Type B pancreatic cell (in vitro differentiated cells): ENCODE results near the gene EIF3L. TPM values are rescaled to one million over a fixed set of nuclear protein-coding genes. Genes with fewer than 3 reads are reported as not detected.
A peak's percentile ranks its signal among the peaks of the same experiment; 100 is the strongest.

Source experiments
- DNase-seq: peaks from one replicate; pipeline ENCODE4 v3.0.0; 2021; ENCODE audit warnings: mixed read lengths; ENCODE audit not compliant: unreplicated experiment; ENCODE audit errors: extremely low spot score
- H3K27ac Mint-ChIP-seq: 2 replicates; pipeline ENCODE4 v1.8.0; 2021; ENCODE audit warnings: mild to moderate bottlenecking, mixed read lengths
- H3K27me3 Mint-ChIP-seq: 2 replicates; pipeline ENCODE4 v1.8.0; 2021; ENCODE audit warnings: mixed read lengths
- H3K36me3 Mint-ChIP-seq: 2 replicates; pipeline ENCODE4 v1.8.0; 2021; ENCODE audit warnings: mixed read lengths
- H3K4me1 Mint-ChIP-seq: one replicate; pipeline ENCODE4 v1.8.0; 2021; ENCODE audit warnings: mixed read lengths; ENCODE audit not compliant: unreplicated experiment
- H3K4me3 Mint-ChIP-seq: 2 replicates; pipeline ENCODE4 v1.8.0; 2021; ENCODE audit warnings: mild to moderate bottlenecking, mixed read lengths
- H3K9me3 Mint-ChIP-seq: 2 replicates; pipeline ENCODE4 v1.8.0; 2021; ENCODE audit warnings: mixed read lengths
- microRNA-seq: library from miRNA; unstranded; fragments of <30 nt; microRNA quantifications from one replicate; pipeline ENCODE4, GENCODE V29; 2020
- total RNA-seq: library from RNA; stranded (reverse); gene quantifications from 2 replicates; pipeline ENCODE4 v1.2.1, GENCODE V29; 2021; ENCODE audit warnings: low replicate concordance
- TF ChIP-seq, protein P1 (sequence below): fragments of 200-600 bp; sonication (generic); conservative IDR thresholded peaks from 2 replicates; pipeline ENCODE4 v1.5.0; 2021; ENCODE audit warnings: antibody characterized with exemption, mild to moderate bottlenecking

Gene EIF3L
- total RNA-seq, 1 donor from 2014 or later = 740 TPM

DNA sequence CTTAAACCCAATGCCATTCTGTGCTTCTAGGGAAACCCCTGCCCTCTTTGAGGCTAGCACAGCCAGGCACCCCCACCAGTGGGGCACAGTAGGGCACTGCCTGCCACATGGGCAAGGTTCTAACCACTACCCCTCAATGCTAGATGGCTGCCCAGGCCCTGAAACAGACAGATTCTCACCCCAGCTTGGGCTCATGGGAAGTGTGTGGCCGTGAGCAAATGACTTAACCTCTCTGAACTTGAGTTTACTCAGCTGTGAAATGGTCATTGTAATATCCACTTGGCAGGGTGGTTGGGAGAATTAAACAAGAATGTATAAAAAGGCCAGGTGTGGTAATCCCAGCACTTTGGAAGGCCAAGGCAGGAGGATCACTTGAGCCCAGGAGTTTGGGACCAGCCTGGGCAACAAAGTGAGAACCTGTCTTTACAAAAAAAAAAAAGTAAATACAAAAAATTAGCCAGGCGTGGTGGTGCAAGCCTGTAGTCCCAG is 81.8 kb downstream of the EIF3L start:
- H3K36me3 Mint-ChIP-seq = peaks cover 4% of the 10 kb centered on the region

DNA sequence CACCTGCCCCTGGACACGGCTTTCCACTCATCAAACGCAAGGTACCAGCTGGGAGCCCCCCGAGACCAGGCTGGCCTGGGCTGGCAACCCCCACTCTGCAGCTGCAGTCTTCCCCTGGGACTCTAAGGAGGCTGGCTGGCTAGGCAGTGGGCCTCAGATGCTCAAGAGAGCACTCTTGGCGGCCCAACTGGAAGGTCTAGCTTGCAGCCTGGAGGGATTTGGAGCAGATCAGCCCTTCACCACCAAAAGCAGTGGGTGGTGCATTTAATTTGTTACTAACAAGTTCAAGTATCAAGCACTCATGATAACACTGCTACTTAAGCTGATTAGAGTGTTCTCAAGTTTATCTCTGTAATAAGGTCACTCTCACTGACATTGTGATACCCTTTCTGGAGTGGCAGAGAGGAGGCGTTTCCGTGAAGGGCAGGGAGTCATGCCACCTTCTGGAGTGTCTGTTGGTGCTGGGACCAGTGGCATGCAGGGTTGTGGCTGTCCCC is 82.7 kb downstream of the EIF3L start:
- H3K4me3 Mint-ChIP-seq = no peak overlapping the region
- peaks cover 18% of the 10 kb centered on the region for H3K4me1 Mint-ChIP-seq
- H3K9me3 Mint-ChIP-seq = no peaks in the 10 kb centered on the region
- H3K27me3 Mint-ChIP-seq = no peaks in the 10 kb centered on the region
- TF ChIP-seq, protein P1, sequence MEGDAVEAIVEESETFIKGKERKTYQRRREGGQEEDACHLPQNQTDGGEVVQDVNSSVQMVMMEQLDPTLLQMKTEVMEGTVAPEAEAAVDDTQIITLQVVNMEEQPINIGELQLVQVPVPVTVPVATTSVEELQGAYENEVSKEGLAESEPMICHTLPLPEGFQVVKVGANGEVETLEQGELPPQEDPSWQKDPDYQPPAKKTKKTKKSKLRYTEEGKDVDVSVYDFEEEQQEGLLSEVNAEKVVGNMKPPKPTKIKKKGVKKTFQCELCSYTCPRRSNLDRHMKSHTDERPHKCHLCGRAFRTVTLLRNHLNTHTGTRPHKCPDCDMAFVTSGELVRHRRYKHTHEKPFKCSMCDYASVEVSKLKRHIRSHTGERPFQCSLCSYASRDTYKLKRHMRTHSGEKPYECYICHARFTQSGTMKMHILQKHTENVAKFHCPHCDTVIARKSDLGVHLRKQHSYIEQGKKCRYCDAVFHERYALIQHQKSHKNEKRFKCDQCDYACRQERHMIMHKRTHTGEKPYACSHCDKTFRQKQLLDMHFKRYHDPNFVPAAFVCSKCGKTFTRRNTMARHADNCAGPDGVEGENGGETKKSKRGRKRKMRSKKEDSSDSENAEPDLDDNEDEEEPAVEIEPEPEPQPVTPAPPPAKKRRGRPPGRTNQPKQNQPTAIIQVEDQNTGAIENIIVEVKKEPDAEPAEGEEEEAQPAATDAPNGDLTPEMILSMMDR = no peak
- DNase-seq = no peak
- H3K36me3 Mint-ChIP-seq = peaks cover 4% of the 10 kb centered on the region
- no peak overlapping the region for H3K27ac Mint-ChIP-seq

More for the DNA sequence above, 81.8 kb downstream of the EIF3L start:
- Mint-ChIP-seq H3K27me3 (no peaks in the 10 kb centered on the region), H3K9me3 (no peaks in the 10 kb centered on the region), H3K4me3 (no peak overlapping the region), H3K27ac (peak overlapping the region; percentile 26), H3K4me1 (peaks cover 18% of the 10 kb centered on the region)
- TF ChIP-seq, protein P1 = no peak
- DNase-seq = no peak

DNA sequence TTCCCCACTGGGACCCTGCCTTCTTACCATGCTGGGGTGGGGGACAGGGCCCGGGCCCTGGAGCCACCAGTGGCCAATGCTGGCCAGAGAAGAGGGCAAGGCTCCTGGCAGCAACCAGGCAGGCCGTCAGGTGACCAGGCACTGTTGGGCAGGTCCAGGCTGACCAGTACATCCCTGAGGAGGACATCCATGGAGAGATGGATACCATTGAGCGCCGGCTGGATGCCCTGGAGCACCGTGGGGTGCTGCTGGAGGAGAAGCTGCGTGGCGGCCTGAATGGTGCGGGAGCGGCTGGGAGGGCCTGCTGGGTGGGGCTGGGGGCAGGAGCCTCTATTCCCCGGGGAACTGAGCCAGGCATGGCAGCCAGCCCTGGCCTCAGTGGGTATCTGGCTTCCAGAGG is 83.2 kb downstream of the EIF3L start:
- Mint-ChIP-seq H3K4me3 (no peak overlapping the region), H3K9me3 (no peaks in the 10 kb centered on the region), H3K4me1 (peaks cover 18% of the 10 kb centered on the region), H3K27me3 (no peaks in the 10 kb centered on the region), H3K27ac (no peak overlapping the region), H3K36me3 (peaks cover 4% of the 10 kb centered on the region)
- DNase-seq = no peak
- TF ChIP-seq, protein P1 = no peak

DNA sequence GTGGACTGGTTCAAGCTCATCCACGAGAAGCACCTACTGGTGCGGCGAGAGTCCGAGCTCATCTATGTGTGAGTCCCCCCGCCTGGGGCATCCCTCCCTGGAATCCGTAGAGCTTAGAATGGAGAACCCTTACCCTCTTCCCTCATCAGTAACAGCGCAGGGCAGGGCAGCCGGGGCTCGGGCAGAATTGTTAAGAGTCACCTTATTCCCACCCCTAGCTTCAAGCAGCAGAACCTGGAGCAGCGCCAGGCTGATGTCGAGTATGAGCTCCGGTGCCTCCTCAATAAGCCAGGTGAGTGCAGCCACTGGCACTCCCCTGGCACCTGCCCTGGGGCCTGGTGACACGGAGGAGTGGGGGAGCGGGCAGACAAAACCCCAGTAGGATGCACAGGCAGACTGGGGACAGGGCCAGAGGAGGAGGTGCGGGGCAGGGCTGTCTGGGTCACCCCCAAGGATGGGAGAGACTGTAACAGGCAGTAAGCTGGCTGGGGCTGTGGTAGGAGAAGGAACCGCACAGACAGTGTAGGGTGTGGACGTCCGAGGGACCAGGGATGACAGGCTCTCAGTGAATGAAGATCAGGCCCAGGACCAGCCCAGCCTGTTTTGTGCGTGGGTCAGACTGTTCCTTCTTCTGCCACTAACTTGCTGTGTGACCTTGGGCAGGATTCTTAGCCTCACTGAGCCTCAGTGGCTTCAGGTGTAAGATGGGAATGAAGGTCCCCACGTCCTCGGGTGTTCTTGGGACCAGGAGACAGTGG is 83.8 kb downstream of the EIF3L start:
- no peaks in the 10 kb centered on the region for H3K27me3 Mint-ChIP-seq

DNA sequence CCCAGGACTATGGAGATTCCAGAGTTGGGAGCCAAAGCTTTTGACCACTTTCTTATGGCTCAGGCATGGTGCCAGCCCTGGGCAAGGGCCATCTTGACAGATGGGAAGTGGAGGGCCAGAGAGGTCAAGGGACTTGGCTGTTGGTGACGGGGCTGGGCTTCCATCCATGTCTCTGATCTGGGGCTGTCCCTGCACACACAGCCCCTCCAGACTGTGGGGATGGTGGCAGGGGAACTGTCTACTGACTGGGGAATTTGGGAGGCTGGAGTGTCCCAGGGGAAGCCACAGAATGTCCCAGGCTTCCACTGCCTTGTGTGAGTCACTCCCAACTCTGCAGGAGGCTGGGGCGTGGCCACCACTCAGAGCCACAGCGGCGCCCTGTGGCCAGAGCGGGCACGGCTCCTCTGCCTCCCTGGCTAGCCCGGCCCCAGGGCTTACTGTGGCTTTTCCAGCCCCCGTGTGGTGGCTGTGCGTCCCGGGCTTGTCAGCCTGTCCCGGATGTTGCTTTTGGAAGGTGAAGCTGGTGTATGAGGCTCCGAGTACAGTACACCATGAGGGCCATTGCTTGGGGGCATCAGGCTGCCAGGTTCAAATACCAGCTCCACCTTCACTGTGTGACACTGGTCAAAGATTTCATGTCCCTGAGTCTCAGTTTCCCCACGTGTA is 84.6 kb downstream of the EIF3L start:
- peaks cover 18% of the 10 kb centered on the region for H3K4me1 Mint-ChIP-seq
- H3K27me3 Mint-ChIP-seq = no peaks in the 10 kb centered on the region
- H3K4me3 Mint-ChIP-seq = no peak overlapping the region
- H3K9me3 Mint-ChIP-seq = no peaks in the 10 kb centered on the region
- H3K27ac Mint-ChIP-seq = peak overlapping the region; percentile 78
- TF ChIP-seq, protein P1 = peak; percentile 94
- DNase-seq = peak; percentile 87
- H3K36me3 Mint-ChIP-seq = peaks cover 4% of the 10 kb centered on the region

More for the DNA sequence above, 83.8 kb downstream of the EIF3L start:
- peaks cover 18% of the 10 kb centered on the region for H3K4me1 Mint-ChIP-seq
- no peaks in the 10 kb centered on the region for H3K9me3 Mint-ChIP-seq
- H3K4me3 Mint-ChIP-seq = no peak overlapping the region
- H3K27ac Mint-ChIP-seq = peak overlapping the region; percentile 78
- no peak for DNase-seq
- H3K36me3 Mint-ChIP-seq = peaks cover 8% of the 10 kb centered on the region
- TF ChIP-seq, protein P1 = no peak

Small RNA genes within 50 kb of the gene (microRNA-seq; reads per million reads assigned to microRNA genes)
- 2.5 reads per million for gene MIR659

Other genes starting within 250 kb of the EIF3L start
- 71.8 and 80.2 TPM in 2 replicates for gene GGA1, start 240.6 kb upstream of the EIF3L start, total RNA-seq
- gene SH3BP1, start 209.8 kb upstream of the EIF3L start, total RNA-seq = 30.0 and 31.1 TPM in 2 replicates
- 15.6 and 30.2 TPM in 2 replicates for gene PDXP, start 190.7 kb upstream of the EIF3L start, total RNA-seq
- gene LGALS1, start 173.8 kb upstream of the EIF3L start, total RNA-seq = 1.8 and 235 TPM in 2 replicates
- 18.5 and 23.9 TPM in 2 replicates for gene NOL12, start 163.1 kb upstream of the EIF3L start, total RNA-seq
- gene TRIOBP, start 152.4 kb upstream of the EIF3L start, total RNA-seq = 42.9 and 47.0 TPM in 2 replicates
- gene GCAT, start 41.5 kb upstream of the EIF3L start, total RNA-seq = 22.3 and 27.4 TPM in 2 replicates
- gene GALR3, start 26.0 kb upstream of the EIF3L start, total RNA-seq = 0.34 TPM in 1 of 2 replicates, not detected in the other
- gene ANKRD54, start 5.1 kb upstream of the EIF3L start, total RNA-seq = 24.2 and 29.4 TPM in 2 replicates
- gene MICALL1, start 56.9 kb downstream of the EIF3L start, total RNA-seq = 56.5 and 107 TPM in 2 replicates
- gene C22orf23, start 104.2 kb downstream of the EIF3L start, total RNA-seq = 0.64 and 0.70 TPM in 2 replicates
- gene POLR2F, start 104.3 kb downstream of the EIF3L start, total RNA-seq = 92.0 and 99.6 TPM in 2 replicates
- 0.29 and 5.9 TPM in 2 replicates for gene SOX10, start 135.1 kb downstream of the EIF3L start, total RNA-seq
- gene PICK1, start 208.0 kb downstream of the EIF3L start, total RNA-seq = 45.4 and 45.6 TPM in 2 replicates
- gene SLC16A8, start 234.8 kb downstream of the EIF3L start, total RNA-seq = not detected in 2 replicates